ENCODE data around the gene BEST3. TPM values are rescaled to one million over a fixed set of nuclear protein-coding genes. Genes with fewer than 3 reads are reported as not detected.
"Not testable (repeated sequence)": the region's sequence is repeated elsewhere in the genome, so short reads cannot be mapped to it uniquely, and the experiment has no call there.

Gene BEST3
- total RNA-seq, 2 experiments from 2014 or later = not detected

DNA sequence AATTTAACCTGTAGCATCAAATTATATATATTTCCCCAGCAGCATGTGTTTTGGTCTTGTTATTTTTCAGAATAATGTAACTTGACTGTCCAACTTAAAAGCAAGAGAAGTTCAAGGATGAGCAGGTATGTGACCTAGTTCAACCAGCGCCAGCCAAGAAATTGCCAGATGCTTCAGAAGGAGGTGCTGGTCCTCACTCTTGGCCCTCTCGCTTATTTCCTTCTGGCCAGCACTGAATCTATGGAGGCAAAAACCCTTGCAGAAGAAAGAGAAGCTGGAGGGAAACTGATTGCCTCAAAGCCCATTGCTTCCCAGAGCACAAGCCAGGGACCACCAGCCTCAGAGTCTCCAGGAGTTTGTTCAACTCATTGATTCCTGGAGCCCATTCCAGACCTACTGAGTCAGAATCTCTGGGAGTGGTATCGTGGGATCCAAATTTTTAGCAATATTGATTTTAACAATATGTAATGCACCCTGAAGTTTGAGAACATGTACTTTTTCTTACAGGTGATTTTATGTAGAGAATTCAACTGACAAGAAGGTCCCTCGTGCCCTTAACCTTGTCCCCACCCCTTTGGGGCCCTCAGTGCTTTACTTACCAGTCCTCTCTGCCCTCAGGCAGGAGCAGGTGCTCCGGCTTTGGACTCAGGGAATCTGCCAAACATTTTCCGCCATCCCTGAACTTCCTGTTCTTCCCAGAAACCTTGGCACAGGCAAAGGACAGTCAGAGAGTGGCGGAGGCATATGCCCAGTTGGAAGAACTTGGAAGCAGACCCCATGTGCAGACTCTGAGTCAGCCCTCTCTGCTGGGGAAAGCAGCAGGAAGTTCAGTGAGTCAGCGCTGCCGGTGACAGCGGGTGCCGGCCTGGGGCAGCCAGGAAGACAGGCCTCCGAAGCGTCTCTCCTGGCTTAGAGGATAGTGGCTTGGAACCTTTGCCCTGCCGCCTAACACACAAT, 10.4 kb downstream of the BEST3 start:
- ChIA-PET CTCF (no interaction called here), POLR2A (no interaction called here)

GRCh38 chr12:69688021-69688420, 11.1 kb downstream of the BEST3 start:
- ChIA-PET POLR2A (no interaction called here), CTCF (no interaction called here)

- ChIA-PET POLR2A (no interaction called here), CTCF (no interaction called here)
Observed at GRCh38 chr12:69687390-69687789, 11.7 kb downstream of the BEST3 start.

GRCh38 chr12:69686731-69687130, 12.4 kb downstream of the BEST3 start:
- CTCF ChIA-PET = interaction anchor here (1.3 kb wide), 1 partner anchor 9 kb away, joined by 4 read pairs; no protein-coding TSS in a partner anchor
- POLR2A ChIA-PET = no interaction called here

- ChIA-PET CTCF (interaction anchor here (1.3 kb wide), 1 partner anchor 10 kb away, joined by 4 read pairs; no protein-coding TSS in a partner anchor), POLR2A (interaction anchor here (0.7 kb wide), 1 partner anchor 368 kb away, joined by 6 read pairs; no protein-coding TSS in a partner anchor)
Observed at GRCh38 chr12:69685810-69686209, 13.3 kb downstream of the BEST3 start.

- ChIA-PET CTCF (no interaction called here), POLR2A (no interaction called here)
Observed at GRCh38 chr12:69684466-69684865, 14.6 kb downstream of the BEST3 start.

DNA sequence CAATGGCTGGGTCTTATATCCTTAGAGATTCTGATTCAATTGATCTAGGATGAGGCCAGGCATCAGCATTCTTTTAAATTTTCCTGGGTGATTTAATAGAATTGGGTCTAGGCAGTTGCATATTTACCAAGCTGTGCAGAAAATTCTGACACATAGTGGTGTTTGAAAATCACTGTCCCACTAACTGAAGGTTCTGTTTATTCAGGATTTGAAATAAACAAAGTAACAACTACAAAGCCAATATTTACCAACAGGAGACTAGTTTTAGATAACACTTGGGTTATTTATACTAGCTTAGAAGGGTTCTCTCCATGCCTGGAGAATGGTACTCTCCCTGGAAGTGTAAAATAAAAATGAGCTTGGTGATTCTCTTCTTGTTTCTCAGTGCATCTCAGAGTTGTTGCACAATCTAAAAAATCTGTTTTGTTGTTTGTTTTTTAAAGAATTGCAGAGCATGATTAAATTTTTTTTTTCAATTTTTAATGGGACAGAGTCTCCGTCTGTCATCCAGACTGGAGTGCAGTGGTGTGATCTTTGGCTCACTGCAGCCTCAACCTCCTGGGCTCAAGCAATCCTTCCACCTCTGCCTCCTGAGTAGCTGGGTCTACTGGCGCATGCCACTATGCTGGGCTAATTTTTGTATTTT, 16.9 kb downstream of the BEST3 start:
- ChIA-PET POLR2A (no interaction called here), CTCF (no interaction called here)

DNA sequence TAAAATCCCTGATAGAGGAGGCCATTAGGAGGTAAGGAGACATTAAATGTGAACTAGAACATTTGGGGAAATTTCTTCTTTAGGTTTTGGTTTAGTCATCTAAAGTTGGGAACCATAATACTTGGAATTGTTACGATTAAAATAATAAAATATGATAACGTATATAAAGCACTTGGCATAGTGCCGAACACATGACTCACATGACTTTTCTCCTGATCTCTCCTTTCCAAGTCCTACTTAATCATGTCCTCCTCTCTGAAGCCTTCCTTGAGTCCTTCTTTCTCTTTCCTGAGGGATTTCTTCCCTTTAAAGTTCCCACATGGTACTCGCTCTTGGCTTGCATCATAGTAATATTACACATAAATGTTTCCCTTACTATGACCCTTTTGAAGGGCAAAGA, 20.0 kb downstream of the BEST3 start:
- ChIA-PET POLR2A (no interaction called here), CTCF (no interaction called here)

DNA sequence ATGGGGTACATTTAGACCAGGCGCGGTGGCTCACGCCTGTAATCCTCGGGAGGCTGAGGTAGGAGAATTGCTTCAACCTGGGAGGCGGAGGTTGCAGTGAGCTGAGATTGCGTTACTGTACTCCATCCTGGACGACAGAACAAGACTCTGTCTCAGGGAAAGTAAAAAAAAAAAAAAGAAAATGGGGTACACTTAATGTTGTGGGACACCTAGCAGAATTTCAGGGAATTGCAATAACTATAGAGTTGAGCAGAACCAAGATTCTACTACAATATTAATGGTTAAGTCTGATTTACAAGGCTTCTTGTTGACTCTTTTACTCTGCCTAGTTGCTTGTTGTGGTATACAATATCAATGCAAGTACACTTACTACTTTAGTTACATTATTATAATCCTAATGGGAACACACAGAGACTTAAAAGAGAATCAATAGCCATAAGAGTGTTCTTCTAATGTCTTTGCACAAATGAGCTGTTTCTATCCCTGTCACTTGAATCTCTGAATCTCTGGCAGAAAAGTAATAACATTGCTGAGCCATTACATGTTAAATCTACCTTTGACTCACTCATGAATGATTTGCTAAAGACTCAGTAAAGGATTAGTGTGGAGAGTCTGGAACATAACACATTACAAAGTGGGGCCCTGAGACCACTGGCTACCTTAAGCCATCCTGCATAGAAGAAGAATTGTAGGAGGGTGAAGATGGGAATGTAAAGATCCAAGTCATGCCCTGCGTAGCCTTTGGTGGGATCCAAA, 22.7 kb downstream of the BEST3 start:
- ChIA-PET CTCF (no interaction called here), POLR2A (no interaction called here)

GRCh38 chr12:69672195-69672594, 26.9 kb downstream of the BEST3 start:
- POLR2A ChIA-PET = no interaction called here
- CTCF ChIA-PET = no interaction called here

GRCh38 chr12:69671597-69671996, 27.5 kb downstream of the BEST3 start:
- ChIA-PET CTCF (no interaction called here), POLR2A (no interaction called here)

DNA sequence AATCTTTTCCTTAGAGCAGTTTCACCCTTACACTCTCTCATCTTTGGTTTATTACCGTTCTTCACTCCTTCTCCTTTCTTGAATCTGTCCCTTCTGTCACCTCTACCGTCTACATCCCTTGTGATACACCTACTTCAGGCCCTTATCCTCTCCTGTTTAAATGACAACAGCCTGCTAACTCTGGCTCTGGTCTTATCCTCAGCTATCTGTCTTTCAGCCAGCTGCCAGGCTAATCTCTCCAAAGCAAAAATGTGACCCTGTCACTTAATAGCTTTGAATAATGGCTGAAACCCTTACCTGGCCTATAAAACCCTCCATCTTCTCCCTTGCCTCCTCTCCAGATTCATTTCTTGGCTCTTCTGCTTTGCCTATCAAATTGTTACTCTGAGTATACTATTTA, 32.3 kb downstream of the BEST3 start:
- CTCF ChIA-PET = no interaction called here

DNA sequence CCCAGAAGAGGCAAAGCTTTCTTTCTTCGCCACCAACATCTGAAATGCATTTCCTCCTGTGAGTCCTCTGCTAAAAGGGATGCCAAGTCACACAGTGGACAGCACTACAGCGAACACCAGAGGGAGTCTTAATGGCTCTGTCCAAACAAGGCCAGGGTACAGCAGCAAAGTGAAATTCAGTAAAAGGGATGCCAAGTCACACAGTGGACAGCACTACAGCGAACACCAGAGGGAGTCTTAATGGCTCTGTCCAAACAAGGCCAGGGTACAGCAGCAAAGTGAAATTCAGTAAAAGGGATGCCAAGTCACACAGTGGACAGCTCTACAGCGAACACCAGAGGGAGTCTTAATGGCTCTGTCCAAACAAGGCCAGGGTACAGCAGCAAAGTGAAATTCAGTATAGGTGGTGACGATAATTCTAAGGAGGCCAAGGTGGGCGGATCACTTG, 34.1 kb downstream of the BEST3 start:
- CTCF ChIA-PET, POLR2A ChIA-PET: not testable (repeated sequence)

More for the DNA sequence above, 32.3 kb downstream of the BEST3 start:
- POLR2A ChIA-PET = no interaction called here

DNA sequence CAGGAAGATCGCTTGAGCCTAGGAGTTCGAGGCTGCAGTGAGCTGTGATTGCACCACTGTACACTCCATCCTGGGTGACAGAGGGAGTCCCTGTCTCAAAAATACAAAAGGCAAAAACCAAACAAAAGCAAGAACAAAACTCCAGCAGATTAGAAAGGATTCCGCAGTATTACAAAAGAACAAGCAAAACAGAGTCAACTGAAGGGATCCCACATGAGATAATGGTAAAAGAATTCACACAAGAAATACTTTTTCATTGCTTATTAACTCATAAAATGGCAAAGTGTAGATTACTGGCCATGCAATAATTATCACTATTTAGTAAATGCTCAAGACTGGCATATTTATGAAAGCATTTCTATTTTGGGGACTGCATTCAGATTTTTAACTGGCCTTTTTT, 35.4 kb downstream of the BEST3 start:
- CTCF ChIA-PET = no interaction called here
- POLR2A ChIA-PET = no interaction called here

GRCh38 chr12:69662764-69663163, 36.3 kb downstream of the BEST3 start:
- POLR2A ChIA-PET = no interaction called here
- CTCF ChIA-PET = no interaction called here

DNA sequence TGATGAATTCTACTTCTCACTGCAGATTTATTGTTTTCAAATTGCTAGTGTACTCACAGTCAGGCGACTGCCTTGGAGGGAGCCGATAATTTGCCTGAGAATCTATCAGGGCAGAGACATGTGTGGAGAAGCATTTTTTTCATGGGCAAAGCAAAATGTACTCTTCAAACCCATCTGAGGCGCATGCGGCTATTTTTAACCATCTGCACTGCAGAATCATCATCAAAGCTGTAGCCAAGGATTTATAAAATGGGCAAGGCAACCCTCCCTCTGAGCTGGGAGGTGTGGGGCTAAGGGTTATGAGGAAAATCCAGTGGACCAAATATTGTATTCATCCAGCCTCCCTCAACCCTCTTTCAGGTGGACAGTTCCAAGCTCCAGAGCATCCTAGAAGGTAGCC, 37.7 kb downstream of the BEST3 start:
- POLR2A ChIA-PET = no interaction called here
- CTCF ChIA-PET = no interaction called here

DNA sequence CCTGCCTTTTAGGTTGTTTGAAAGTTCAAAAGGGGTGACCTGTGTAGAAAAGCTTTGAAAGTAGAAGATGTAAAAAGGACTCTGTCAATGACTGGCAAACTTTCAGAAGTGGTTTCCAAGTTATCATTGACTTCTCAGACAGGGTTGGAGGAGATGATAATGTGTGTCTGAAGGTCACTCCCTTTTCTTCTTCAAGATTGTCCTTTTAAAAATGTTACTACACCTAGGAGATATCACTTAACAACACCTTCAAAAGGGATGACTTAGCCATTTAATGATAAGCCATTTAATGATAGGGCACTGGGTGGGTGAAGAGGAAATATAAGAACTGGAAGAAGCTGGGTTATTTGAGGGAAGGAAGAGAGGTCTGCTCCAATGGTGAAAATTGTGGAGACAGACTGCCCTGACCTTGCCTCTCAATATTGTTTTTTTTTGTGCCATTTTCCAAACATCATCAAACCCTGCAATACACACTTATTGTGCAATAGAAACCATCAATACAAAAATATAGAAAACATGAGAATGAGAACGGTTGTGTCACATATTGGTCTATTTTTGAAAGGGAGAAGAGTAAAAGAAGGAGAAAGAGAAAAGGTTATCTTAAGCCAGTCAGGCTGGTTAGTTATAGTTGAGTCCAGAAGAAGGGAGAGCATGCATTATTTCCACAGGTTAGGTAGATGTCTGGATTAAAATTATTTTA, 38.8 kb downstream of the BEST3 start:
- ChIA-PET POLR2A (no interaction called here), CTCF (no interaction called here)

DNA sequence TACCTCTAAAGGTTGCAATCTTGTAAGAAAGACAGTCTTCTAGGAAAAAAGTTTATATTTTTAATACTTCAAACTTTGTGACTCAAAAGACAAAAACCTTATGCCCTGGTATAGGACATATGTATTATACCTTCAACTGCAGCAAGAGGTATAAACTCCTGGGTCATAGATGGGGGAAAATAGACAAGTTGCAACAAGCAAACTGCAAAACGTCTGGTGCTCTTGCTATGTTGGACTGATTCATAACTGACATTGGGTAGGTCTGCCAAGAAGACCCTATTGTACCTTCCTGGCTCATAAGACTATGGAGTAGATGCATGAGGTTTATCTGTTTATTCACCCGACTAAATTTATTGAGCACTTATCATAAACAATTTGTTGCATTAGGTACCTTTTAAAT, 40.9 kb downstream of the BEST3 start:
- POLR2A ChIA-PET = no interaction called here
- CTCF ChIA-PET = no interaction called here

DNA sequence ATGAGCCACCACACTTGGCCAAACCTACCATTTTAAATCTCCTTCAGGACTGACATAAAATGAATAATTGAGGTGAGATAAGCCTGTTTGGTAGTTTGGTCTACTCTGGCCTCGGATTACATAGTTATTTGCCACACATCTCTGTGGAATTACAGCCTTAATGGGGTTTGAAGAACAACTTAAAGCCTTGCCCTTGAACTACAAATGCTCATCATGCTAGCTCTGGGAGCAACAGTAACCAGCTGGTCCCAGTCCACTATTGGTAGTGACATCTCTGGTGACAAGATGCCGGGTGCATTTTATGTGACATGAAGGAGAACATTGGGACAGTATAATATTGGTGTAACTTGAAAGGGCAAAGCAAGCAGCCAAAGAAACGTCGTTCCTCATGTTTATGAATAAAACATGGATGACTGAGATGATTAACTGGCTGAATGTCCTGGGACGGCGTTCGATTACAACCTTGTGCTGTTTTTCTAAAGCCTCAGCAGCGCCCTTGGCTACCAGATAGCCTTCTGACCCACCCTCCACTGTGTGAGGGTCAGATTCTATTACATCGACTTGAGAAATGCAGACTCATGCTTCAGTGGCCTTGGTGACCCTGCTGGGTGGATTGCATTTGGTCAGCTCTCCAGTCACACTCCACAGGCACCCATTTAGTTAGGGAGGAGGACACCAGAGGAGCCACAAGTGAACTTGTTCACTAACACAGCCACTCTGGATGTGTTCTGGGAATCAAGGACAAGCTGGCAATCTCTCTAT, 41.5 kb downstream of the BEST3 start:
- ChIA-PET POLR2A (no interaction called here), CTCF (no interaction called here)

Data from activated CD8-positive, alpha-beta memory T cell treated with anti-CD3 and anti-CD28 coated beads for 36 hours (primary cell).